NCI-H460 (cell line): ENCODE measurements around the gene APBA2. TPM values are rescaled to one million over a fixed set of nuclear protein-coding genes. Genes with fewer than 3 reads are reported as not detected.
"Not testable (repeated sequence)": the region's sequence is repeated elsewhere in the genome, so short reads cannot be mapped to it uniquely, and the experiment has no call there.

ENCODE experiments used
- DNase-seq: peaks from one replicate; pipeline ENCODE4 v3.0.0-alpha.2; 2016; ENCODE audit warnings: low read depth; ENCODE audit errors: extremely low read depth
- total RNA-seq: library from RNA; depleted of rRNA; stranded (reverse); fragments of >200 nt; shearing (Covaris generic); gene quantifications from 2 replicates; pipeline ENCODE4 v1.2.3, GENCODE V29; 2014

APBA2 gene
- total RNA-seq, 1 experiment from 2014 or later: 20.5 TPM

DNA sequence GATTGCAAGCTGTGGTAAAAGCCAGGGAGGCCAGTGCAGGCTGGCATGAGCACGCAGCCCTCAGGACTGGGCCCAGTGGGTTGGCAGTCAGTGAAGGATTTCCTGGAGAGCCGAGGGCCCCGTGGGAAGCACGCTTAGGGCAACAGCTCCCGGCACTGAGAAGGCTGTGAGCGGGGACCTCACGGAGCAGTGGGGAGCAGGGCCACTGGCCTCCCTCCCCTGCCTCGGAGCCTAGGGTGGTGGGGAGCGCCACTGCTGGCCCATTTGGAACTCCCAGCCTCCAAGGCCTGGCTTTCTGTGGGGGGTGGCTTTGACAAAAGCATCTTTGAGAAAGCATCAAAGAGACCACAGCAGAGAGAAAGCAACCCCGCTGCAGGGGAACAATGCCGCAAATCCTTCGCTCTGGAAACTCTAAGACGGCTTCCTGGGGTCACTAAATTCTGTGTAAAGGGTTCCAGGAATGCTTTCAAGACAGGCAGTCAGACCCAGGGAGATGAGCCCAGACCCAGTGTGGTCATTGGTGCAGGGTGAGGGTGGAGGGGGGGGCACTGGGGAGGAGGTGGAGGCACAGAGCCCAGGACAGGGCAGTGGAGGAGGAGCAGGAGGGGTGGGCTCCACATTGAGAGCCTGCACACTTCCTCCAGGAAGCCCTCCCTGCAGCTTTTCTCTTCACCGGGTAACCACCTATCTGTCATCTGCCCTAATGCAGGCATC lies 9.5 kb upstream of the APBA2 start:
- DNase-seq: no peak

DNA sequence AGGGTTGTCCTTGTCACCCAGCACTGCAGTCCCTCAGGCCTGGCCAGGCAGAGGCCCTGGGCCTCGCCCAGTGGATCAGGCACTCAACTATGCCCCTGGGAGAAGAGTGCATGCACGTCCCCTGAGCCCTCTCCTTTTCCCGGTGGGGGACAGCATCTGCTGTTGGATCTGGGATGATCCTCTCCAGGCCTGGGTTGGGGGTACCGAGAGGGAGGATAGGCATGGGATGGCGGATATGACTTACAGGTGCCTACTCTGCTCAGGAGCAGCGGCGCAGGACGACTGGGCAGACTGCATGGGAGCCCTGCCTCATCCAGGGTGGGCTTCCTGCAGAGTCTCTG lies 9.0 kb upstream of the APBA2 start:
- no peak for DNase-seq

DNA sequence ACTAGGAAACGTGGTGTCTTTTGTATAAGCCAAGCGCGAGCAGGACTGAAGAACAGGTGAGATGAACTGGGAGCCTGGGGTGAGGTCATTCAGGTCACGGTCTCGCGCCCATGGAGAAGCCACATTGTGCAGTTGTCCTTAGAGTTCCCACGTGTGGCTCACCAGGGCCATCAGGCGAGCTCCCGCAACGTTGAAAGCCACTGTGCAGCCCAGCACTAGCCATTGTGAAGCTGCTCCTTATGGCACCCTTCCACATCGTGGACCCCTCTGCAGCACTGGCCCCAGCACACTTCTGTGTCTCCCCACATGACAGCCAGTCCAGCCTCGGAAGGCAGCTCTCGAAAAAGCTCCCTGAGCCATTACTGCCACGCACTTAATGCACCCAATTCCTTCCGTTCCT lies 7.6 kb upstream of the APBA2 start:
- no peak for DNase-seq

DNA sequence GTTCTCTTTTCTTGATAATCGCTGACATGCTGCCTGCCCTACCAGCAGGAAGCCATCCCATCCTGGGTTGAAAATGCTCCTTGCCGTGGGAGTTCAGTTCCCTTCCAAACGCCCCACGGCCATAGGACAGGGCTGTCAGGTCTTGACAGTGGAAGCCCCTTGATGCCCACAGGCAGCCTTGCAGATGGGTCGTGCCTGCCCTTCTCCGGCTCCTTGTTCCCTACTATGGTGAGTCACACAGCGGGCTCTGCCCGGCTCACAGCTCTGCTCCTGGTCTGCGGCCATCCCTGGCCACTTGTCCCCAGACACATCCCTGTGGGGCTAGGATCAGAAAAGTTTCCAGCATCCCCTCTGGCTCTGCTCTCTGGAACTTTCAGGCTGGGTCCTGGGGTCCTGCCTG lies 6.2 kb upstream of the APBA2 start:
- DNase-seq: no peak

DNA sequence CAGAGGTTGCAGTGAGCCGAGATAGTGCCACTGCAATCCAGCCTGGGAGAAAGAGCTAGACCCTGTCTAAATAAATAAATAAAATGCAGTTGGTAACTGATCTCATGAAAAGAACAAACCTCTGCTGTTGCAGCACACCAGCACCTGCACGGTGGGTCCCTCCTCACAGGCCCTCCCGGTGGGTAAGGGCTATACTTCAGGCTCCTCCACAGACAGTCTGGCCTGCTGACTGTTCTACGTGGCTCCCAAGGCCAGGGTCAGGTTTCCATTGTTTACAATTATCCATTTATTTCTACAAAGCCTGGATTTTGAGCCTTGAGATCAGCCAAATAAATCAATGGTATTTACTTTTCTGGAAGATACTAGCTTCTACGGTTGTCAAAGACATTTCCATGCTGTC lies 5.1 kb upstream of the APBA2 start:
- DNase-seq: no peak

DNA sequence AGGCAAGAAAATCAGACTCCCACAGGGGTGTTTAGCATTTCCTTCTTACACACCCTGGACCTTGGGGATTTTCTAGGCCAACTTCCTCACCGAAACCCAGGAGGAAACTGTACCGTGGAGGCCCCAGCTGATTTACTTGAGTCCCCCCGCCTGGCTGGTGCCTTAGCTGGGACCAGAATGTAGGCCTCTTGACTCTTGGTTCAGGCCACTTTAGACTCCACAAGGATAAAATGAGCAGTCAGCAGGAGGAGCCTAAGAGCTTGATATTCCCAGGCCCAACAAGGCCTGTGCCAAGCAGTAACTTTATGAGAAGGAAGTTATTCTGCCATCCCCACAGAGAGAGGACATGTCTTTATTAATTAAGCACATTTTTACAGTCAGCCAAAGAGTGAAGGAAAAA lies 4.6 kb upstream of the APBA2 start:
- DNase-seq: no peak

DNA sequence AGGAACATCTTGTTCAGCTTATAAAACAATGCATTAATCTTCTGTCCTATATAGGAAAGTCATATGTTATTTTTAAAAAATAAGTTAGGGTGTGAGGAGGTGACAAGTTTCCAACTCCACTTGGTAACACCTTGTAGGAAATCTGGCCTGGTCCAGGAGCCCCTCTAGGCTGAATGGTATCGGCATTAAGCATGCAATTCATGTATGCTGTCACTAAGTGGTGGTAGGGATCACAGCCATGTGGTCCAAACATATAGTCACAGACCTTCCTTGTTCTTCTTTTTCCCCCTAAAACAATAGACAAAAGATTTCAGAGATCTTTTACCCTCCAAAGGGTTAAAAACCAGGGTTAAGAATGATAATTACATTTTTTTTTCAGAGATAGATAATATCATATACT lies 4.2 kb upstream of the APBA2 start:
- DNase-seq: no peak

DNA sequence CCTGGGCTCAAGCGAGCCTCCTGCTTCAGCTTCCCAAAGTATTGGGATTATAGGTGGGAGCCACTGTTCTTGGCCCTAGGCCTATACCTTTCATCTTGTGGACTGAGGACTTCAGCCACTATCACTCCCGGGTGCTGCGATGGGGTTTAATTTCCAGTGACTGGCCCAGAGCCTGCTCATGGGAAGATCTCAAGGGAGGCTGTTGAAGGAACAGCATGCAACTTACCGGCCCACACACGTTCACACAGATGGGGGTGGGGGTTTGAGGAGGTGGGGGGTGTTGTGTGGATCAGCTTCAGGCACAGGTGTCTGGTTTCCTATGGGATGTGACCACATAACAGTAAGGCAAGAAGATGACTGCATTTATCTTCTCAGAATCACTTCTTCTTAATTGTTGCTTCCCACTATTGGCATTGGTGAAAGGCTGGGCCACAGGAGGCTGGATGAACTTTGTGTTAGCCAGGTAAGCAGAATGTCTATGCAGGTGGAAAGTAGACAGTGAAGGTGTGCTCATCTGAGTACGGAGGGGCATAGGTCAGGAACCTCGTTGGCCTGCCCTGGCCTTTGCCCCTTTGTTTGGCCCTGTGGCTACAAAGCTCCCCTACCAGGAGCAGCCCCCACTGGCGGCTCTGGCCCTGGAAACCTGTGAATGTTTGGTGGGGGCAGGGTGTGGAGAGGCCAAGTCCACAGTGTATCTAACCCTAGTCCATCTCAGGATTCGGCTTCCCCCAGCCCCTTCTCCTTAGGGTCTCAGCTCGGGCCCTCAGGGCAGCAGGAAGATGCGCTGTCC lies 1.4 kb upstream of the APBA2 start:
- no peak for DNase-seq

DNA sequence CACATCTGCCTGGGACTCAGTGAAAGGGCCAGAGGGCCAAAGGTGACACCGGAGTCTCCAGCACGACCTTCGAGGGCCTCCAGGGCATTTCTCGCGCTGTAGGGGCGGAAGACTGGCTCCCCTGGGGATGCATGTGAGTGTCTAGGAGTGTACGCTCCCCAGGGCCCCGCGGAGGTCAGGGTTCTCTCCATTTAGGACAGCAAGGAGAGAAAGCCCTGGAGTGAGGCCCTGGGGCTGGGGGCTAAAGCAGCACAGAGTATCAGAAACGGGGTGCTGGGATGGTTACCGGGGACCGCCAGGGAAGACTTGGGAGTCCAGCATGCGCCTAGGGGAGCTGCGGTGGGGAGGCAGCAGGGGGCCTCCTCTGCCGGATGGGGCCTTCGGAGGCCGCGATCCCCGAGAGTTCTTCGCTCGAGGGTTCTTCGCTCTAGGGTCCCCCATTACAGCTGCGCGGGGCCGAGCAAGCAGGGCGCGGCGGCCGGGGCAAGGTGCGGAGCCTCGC lies 595 bp upstream of the APBA2 start:
- DNase-seq: no peak

DNA sequence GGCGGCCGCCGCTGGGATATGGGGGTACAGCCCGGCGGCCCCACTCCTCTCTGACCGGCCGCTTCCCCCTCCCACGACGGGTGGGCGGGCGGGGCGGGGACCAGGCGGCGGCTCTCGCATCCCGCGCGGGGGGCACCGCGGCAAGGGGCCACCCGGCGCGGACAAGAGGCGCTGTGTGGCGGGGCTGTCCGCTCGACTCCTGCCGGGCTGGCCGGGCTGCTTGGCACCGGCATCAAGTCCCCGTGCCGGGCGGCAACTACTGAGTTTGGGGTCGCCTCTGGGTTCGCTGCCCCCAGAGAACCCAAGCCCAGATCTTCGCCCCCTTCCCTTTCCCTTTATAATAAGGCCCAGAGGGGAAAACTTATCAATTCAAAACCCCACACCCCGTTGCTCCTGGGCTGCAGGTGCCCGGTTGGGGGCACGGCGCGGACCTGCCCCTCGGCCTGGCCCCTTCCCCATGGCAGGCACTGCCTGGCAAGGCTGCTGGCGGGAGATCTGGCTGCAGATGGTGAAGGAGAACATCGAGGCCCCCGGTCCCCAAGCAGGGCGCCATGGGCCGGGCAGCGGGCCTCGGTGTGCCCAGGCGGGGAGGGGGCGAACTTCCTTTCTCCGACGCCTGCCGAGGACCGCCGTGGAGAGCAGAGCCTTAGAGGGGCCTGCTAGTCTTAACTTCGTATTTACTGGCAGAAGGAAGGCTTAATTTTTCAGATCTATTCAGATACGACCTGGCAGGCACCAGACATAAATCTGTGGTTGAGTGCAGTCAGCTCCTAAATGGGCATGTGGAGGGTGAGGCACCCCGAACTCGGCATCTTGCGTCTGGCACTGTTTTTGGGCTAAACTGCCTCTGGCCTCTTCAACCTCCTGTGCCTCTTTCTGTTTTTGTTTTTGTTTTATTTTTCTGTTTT lies 911 bp downstream of the APBA2 start:
- DNase-seq: no peak

DNA sequence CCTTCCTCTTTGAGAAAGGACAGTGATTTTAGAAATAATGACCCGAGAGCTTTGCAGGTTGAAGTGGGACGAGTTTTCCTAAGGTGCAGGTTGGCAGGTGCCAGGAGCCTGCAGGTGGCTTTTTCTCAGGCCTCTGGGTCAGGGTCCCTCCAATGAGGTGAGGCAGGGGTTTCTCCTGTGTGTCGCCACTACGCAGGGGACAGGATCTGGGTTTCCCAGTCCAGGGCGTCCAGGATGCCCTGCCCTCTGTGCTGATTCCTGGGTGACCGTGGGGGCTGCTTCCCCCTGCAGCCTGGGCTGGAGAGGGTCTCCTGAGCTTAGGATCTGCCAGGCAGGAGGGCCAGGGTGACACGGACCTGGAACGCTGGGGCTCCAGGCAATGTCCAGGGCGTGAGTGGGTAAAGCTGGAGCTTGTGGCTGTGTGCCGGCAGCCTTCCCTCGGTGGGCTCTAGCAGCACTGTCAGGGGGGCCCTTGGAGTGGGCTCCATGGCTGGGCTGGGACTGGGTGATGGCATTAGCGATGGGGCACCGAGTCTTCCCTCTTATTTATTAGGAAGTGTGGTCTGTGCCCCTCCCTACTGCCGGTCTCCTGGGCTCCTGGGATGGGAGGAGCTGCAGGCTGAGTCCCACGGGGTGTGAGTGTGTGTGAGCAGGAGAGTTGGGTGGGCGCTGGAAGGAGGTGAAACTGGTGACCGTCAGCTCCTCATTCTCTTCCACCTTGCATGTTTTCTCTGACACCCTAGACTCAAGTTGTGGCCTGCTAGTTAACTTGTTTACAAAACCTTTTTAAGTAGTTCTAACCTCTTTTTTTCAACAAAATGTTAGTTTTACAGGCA lies 1.8 kb downstream of the APBA2 start:
- no peak for DNase-seq

DNA sequence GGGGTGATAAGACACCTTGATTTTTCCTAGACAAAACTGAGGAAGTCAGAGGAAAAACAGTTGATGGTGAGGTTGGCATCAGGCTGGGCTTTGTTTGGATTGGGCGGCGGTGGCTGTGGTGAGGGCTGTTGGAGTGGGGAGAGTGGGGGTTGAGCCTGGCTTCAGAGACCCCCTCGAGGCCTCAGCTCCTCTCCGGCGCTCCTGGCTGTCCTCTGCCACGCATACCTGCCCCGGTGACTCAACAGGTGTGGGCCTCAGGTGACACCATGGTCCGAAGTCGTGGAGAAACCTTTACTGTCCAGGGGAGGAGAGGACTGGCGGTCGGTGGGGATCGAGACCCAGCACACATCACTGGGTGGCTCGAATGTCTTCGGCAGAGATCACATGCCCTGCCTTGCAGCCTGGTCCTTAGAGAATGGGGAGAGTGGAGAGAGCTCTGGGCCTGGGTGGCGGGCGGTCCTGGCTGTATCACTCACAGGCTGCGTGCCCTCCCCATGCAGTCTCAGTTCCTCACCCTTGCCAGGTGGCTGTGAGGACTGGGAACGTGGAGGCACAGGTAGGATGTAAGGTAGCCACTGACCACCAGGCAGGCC lies 2.6 kb downstream of the APBA2 start:
- no peak for DNase-seq

DNA sequence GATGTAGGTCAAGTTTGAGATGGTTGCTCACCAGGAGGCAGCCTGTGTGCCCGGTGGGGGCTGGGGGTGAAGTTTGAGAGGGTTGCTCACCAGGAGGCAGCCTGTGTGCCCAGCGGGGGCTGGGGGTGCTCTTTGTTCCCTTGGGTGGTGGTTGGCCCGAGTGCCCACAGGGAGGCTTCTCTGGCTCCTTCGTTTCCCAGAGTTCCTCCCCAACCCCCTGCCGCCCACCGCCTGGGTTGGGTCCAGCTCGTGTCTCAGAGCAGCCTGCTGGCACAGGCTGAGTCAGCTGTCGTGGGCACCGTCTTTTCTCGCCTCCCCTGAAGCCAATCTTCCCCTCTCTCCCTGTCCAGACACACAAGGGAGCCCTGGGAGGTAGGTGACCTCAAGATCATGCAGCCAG lies 3.1 kb downstream of the APBA2 start:
- no peak for DNase-seq

DNA sequence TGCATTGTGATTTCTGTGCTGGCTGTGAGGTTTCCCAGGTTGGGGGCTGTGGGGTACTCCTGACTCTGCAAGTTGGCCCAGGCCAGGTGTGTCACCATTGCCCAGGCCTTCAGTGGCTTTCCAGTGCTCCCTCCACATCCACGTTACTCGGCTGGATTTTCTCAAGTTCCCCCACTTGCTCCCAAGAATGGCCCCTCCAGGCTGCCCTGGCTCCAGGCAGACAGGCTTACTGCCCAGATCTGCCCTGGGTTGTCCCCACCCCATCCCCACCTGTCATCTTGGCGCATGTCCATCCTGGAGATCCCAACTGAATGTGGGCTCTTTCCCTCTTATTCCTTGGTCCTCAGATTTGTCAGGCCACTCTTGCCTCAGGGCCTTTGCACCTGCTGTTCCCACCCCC lies 3.6 kb downstream of the APBA2 start:
- DNase-seq: no peak

DNA sequence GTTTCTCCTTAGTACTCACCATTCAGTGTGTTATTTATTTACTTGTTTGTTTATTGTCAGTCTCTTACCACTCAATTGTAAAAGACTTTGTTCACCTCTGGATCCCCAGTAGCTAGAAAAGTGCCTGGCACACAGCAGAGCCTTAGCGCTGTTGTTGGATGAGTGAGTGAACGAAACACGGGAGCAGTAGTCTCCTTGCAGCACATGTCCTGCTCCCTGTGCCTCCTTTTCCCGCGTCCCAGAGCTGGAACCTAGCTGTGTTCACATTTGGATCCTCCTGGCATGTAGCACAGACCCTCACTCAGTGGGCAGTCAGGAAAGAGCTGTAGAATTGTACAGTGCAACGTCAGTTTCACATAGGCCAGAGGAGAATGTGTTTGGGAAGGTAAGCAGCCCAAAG lies 4.1 kb downstream of the APBA2 start:
- DNase-seq: not testable (repeated sequence)

DNA sequence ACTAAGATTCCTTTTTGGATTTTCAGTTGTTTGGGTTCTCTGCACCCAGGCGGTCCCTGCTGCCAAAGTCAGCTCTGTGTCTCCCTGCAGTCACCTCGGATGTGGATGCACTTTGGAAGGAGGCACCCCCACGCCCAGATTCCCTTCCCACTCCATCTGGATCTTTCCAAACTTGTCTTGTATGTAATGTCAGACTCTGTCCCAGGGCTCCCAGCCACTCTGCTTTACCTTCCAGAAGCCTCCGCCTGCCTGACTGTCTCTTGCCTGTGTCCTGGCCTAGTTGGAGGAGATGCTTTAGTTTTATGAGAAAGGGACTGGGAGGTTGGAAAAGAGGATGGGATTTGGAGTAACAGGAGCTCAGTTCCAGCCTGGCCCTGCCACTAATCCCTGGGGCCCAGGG lies 4.5 kb downstream of the APBA2 start:
- DNase-seq: not testable (repeated sequence)

DNA sequence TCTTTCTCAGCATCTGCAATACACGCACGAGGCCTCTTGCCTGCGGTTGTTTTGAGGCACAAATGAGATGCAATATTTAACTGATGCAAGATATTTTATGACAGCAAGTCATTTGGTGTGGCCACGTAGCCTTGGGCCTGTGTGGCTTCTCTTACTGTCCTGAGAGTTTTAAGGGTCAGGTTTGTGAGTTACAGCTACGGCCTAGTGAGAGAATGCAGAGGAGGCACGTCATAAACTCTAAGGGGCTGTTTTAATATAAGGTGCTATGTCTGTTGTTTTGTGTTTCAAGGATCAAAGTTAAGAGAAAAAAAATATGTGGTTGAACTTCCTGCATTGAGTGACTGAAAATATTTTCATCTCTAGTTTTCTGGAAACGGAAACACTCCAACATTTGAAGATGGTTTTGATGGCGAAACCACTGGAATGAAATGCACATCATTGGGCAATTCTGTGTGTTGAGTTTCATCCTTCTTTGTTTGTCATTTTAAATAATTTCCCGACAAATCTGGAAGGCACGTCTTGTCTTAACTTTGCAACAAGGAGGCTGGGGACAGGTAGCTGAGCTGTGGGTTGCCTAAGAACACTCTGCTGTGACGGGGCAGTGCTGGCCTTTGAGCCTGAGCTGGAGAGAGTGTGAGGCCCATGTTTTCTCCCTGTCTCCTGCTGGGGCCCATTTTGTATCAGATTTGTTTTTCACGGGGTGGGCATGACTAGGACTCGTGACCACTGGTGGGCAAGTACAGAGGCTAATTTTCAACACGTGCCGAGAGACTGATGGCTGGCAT lies 5.1 kb downstream of the APBA2 start:
- DNase-seq: no peak

DNA sequence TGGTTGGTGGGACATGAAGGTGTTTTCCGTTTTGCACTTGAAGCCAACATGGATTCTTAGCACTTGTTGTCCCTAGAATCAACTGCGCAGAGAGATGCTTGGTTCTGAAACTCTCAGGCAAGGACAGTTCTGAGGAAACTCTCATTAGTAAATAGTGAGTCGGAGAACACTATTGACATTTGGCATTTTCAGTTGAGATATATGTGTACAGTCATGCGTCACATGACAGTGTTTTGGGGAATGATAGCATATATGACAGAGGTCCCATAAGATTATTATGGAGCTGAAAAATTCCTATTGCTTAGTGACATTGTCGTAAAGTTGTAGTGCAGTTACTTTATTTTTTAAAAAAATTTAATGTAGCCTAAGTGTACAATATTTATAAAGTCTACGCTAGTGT lies 5.8 kb downstream of the APBA2 start:
- no peak for DNase-seq
